ENCODE measurements around the gene IMPG1.

DNA sequence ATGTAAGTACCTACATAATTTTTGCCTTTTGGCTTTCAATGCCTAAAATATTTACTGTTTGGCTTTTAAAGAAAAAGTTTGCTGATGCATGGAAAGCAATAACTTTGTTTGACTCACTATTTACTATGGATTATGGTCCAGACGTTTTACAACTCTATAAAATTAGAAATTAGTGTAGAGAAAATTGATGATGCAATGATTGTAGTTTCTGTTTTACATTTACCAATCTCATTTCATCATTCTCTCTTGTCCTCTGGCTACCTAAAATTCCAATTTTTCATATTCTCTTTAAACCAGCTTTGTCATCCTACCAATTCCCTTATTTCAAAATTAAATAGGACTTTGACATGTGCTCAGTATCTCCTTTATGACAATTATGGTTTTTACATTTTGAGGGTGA lies 131.0 kb downstream of the IMPG1 start:
- TF ChIP-seq, protein P1, sequence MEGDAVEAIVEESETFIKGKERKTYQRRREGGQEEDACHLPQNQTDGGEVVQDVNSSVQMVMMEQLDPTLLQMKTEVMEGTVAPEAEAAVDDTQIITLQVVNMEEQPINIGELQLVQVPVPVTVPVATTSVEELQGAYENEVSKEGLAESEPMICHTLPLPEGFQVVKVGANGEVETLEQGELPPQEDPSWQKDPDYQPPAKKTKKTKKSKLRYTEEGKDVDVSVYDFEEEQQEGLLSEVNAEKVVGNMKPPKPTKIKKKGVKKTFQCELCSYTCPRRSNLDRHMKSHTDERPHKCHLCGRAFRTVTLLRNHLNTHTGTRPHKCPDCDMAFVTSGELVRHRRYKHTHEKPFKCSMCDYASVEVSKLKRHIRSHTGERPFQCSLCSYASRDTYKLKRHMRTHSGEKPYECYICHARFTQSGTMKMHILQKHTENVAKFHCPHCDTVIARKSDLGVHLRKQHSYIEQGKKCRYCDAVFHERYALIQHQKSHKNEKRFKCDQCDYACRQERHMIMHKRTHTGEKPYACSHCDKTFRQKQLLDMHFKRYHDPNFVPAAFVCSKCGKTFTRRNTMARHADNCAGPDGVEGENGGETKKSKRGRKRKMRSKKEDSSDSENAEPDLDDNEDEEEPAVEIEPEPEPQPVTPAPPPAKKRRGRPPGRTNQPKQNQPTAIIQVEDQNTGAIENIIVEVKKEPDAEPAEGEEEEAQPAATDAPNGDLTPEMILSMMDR (IDR thresholded peaks at IDR 0.05; ENCODE audit: low read length), result no peak
- TF ChIP-seq EZH2 (IDR thresholded peaks at IDR 0.05; ENCODE audit: borderline replicate concordance, low read length), result no peak

Data from OCI-LY1 (cell line).